ENCODE data around the gene GRM1.

DNA sequence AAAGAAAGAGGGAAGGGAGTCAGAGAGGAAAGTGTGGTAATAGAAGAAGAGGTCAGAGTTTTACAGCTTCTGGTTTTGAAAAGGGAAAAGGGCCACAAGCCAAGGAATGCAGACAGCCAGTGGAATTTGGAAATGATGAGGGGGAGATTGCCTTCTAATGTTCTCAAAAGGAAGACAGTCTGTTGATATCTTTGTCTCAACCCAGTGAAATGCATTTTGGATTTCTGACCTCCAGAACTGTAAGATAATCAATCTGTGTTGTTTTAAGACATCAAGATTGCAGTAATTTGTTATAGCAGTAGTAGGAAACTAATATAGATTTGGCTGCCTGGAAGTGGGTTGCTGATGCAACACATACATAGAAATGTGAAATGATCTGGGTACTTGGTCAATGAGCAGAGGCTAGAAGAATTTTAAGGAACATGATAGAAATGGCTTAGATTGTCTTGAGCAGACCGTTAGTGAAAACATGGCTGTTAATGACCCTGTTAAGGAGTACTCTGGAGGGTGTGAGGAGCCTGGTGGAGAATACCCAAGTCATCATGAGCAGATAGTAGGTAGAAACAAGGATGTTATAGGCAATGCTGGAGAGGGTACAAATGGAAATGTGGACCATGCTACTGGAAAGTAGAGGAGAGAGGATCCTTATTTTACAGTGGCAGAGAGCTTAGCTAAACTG lies 259.0 kb downstream of the GRM1 start:
- TF ChIP-seq, protein P1, sequence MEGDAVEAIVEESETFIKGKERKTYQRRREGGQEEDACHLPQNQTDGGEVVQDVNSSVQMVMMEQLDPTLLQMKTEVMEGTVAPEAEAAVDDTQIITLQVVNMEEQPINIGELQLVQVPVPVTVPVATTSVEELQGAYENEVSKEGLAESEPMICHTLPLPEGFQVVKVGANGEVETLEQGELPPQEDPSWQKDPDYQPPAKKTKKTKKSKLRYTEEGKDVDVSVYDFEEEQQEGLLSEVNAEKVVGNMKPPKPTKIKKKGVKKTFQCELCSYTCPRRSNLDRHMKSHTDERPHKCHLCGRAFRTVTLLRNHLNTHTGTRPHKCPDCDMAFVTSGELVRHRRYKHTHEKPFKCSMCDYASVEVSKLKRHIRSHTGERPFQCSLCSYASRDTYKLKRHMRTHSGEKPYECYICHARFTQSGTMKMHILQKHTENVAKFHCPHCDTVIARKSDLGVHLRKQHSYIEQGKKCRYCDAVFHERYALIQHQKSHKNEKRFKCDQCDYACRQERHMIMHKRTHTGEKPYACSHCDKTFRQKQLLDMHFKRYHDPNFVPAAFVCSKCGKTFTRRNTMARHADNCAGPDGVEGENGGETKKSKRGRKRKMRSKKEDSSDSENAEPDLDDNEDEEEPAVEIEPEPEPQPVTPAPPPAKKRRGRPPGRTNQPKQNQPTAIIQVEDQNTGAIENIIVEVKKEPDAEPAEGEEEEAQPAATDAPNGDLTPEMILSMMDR (conservative IDR thresholded peaks at IDR 0.05 in 1 of 2, IDR thresholded peaks at IDR 0.05 in 1 of 2; ENCODE audit: low read depth in 1 of 2, low read length in 2 of 2) = no peak
- no peak for TF ChIP-seq EZH2 (IDR thresholded peaks at IDR 0.05; ENCODE audit: low read length, missing control alignments)
